Cardiac septum (tissue), 1 donor: ENCODE data around the gene THSD7B. TPM values are rescaled to one million over a fixed set of nuclear protein-coding genes. Genes with fewer than 3 reads are reported as not detected.

Experiments
- DNase-seq: peaks from one replicate; pipeline ENCODE4 v3.0.0-alpha.2; 2020; ENCODE audit warnings: low spot score
- intact Hi-C: fragments of 100-400 bp; cut with DNase I; formaldehyde crosslinking; loops from one replicate; pipeline ENCODE4 v1.14.0; 2022
- total RNA-seq: library from RNA; stranded (reverse); fragmentation: NEBNext Ultra II Directional; extraction: Animal tissue kit (Norgen Biotek cat#: 25700); gene quantifications from one replicate; pipeline ENCODE4 v1.2.1, GENCODE V29; 2021
- donor health status: DM: no; HTN: no; CAD: no.

THSD7B gene
- total RNA-seq, 1 donor from 2014 or later: 0.62 TPM

DNA sequence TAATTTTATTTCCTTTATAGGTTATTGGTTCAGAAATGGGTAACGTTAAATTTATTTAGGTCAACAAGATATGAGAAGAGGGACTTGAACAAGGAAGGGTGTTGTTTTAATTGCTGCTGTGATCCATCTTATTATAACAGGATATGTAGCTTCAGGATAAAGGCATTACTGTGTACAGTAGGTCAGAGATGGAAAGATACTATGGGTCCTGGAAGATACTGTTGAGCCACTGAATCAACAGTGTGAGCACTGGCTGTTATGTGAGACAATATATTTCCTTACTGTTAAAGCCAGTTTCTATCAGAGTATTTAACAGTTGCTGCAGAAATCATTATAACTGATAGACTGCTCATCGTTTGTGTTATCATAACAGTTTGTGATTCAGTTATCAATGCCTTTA lies 414.7 kb downstream of the THSD7B start:
- intact Hi-C loops: no loop called here
- DNase-seq: no peak

DNA sequence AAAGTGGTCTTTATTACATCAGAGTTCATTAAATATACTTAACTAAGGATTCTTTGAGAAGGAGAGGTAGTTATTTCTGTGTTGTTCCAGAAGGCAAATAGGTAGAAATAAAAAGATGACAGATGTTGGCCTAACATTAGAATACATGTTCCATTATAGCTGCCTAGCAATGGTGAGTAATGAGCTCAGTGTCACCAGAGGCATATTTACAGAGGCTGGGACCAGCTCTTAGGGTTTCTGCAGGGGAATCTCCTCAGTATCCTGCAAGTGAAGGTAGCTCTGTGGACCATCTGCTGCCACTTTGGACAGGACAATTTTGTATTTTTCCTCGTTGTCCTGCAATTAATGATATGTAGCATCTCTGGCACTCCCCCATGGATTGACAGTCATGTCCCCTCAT lies 416.0 kb downstream of the THSD7B start:
- intact Hi-C loops: no loop called here
- DNase-seq: no peak

DNA sequence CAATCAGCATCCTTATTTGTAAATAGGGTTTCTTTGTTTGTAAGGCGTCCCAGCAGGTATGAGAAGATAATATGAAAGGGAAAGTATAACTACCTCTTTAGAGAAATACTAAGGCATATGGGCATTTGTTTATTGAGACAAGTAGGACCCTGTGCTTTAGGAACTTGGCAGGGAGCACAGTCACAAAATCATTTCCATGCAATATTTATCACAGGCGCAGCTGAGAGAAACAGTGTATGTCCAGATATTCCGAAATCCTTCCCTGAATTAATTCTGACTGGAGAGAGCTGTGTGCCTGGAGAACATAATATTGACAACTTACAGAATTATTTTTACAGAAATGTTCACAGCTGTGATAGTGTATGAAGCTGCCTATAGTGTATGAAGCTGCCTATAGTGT lies 416.7 kb downstream of the THSD7B start:
- intact Hi-C loops: no loop called here
- no peak for DNase-seq

DNA sequence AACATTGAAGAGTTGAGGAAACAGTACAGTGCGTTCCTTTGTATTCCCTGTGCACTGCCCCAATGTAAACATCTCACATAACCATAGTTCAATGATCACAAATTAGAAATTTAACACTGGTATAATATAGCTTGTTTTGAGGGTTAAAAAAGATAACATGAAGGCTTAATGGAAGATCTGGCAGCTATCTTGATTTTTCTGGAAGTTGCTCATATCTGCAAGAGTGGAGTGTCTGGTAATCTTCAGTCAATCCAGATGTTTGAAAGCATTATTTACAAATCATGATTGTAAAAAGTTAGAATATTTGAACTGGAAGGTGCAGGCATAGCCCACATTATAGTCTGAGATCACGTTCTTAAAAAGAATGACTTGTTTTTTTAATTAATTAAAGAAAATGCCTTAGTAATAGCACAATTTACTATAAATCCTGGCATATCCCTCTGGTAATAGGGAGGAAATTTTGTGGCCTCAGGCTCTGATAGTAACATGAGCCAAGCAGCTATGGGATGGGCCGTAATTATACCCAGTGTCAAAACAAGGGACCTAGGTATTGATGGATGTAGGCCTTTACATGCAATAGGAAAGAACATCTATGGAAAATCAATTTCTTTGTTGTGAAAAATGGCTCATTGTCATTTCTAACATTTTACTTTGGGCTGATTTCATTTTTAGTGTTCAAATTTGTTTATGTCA lies 418.0 kb downstream of the THSD7B start:
- no peak for DNase-seq
- intact Hi-C loops: no loop called here

DNA sequence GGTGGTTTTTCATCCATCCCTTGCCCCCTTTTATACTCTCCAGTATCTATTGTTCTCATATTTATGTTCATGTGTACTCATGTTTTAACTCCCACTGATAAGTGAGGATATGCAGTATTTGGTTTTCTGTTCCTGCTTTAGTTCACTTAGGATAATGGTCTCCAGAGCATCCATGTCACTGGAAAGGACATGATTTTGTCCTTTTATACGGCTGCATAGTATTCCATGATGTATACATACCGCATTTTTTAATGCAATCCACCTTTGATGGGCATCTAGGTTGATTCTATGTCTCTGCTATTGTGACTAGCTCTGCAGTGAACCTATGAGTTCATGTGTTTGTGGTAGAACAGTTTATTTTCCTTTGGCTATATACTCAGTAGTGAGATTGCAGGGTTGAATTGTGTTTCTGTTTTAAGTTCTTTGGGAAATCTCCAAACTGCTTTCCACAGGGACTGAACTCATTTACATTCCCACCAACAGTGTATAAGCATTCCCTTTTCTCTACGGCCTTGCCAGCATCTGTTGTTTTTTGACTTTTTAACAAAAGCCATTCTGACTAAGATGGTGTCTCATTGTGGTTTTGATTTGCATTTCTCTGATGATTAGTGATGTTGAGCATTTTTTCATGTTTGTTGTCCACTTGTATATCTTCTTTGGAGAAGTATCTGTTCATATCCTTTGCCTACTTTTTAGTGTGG lies 420.2 kb downstream of the THSD7B start:
- intact Hi-C loops: no loop called here
- DNase-seq: no peak

DNA sequence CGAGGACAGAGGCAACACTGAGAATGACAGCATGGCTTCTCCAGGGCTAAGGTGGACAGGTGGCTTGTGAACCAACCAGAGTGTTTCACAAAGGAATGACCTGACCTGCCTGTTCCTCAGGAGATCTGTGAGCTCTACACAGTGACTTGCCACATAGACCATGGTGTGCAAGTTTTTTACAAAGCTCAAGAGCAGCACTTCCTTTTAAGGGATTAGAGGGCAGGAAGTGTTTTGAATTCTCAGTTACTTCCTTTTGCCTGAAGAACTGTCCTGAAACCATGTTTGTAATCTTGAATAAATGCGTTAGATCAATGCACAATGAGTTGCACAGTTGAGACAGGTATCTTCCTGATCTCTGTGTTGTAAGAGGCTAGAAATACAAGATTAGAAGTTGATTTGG lies 421.9 kb downstream of the THSD7B start:
- intact Hi-C loops: no loop called here
- DNase-seq: no peak

DNA sequence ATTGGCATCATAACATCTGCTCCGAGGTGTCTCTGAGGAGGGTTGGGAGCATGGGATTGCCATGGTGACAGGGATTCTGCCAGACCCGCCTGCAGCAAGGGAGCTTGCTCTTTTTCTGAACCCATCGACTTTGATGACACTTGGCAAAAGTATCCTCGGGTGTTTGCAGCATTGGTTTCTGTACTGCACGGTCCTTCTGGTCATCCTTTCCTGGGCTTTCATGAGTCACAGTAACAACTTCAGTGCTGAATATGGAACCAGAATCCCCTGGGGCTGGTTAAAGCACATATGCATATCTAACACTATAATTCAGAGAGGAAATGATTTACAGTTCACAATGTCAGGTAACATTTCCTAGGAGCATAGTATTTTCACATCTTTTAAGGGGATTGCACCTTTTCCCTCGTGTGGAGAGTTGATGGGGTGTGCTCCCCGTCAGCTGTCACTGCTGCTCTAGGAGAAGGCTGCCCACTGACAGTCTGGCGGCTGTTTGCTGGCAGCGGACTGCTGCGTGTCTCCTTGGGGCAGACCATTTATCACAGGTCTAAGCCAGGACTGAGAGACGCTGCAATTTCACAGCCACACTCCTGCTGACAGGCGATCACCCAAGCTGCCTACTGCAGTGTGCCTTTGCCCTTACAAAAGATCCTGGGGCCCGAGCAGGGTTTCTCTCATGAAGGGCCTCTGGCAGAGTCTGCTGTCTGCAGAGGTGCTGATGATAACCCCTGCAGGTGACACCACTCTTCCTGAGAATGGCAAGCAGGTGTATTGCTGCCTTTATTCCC lies 425.3 kb downstream of the THSD7B start:
- DNase-seq: no peak
- intact Hi-C loops: no loop called here

DNA sequence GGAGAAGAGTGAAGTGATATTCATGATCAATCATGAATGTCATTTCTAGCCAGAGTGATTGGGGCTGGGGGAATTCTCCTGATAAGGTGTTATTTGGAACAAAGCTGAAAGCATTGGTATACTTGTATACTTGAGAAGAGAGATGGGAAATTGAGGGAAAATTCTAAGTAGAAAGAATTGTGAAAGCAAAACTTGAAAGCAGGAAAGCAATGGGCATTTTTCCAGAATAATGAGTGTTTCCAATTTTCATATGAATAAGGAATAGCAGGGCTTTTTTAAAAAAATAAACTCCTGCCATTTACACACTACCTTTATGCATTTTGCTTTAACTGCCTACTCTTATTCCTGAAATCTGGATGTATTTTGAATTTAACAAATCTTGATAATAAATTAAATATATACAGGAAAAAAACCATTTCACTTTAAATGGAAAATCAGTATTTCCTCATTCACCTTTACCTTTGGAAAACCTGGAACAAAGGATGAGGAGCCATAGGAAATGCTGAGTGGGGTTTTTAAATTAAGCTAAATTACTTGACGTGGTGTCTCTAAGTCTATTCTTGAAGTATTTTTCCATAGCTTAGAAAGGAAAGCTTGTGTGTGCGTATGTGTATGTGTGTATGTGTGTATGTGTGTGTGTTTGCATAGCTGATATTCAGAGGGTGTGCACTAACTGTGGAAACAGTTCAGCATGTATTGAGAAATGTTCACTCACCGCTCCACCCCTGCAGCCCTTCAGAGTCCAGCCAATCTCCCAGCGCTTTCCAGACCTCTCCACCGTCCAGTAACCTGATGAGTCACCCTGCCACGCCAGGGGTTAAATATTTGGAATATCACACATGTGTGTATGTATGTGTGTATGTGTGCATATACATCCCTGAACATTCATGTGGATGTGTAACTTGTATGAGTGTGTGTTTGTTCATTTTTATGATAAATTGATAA lies 427.3 kb downstream of the THSD7B start:
- intact Hi-C loops: no loop called here

DNA sequence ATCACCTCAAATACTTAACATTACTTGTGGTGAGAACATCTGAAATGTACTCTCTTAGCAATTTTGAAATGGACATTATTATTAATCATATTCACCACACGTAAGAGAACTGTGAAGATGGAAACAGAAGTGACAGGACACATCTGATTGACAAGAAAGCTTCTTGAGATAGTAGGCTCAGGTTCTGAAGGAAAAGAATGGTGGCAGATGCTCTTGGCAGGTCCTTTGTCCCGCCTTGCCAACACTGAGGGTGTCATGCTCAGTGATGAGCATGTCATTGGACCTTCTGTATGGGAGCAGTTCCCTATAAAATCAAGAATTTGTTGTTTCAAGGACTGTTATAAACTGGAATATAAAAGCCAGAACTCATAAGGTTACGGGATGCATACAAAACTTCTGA lies 428.1 kb downstream of the THSD7B start:
- DNase-seq: no peak
- intact Hi-C loops: no loop called here

More for the DNA sequence above, 427.3 kb downstream of the THSD7B start:
- no peak for DNase-seq

DNA sequence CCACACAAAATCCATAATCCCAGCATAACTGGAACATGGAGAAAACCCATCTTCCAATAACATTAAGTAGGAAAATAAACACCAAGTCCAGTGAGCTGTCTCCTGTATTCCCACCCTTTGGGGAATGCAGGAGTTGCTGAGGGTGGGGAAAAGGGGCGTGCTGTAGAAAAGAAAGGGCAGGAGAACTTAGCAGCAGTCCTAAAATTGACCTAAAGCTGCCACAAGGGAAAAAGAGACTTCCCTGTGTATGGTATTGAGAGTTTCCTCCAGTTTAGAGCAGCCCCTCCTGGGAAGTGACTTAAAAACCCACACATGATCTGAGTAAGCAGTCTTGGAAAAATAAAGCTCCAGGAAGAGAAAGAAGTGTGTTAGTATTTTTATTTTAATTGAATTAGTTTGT lies 428.8 kb downstream of the THSD7B start:
- intact Hi-C loops: no loop called here
- DNase-seq: no peak

DNA sequence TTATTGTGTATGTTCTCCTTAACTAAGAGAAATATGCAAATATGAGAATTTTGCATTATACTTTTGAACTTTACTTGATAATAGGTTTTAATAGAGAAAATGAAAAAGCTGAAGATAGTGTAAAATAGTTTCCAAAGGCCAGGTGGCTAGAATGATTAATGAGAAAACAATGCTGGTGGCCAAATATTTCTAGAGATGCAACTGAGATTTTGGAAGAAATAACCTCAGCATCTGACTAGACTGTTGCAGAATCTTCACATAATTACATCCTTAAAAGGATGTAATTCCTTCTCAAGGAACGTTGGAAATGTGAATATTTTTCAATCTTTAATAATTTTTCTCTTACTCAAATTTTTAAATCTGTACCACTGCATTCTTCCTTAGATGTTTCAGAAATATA lies 434.4 kb downstream of the THSD7B start:
- no peak for DNase-seq
- intact Hi-C loops: no loop called here

DNA sequence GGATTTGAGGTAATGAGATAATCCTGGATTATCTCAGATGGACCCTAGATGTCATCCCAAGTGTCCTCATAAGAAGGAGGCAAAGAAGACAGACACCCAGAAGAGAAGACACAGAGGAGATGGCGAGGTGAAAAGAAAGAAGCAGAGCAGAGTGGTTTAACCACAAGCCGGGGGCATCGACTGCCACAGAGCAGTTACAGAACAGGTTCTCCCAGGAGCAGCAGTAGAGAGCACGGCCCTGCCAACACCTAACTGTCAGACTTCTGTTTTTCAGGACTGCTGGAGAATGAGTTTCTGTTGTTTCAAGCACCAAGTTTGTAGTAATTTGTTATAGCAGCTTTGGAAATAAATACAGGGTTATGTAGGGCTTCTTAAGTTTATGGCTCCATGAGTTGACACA lies 437.0 kb downstream of the THSD7B start:
- intact Hi-C loops: no loop called here
- DNase-seq: no peak

DNA sequence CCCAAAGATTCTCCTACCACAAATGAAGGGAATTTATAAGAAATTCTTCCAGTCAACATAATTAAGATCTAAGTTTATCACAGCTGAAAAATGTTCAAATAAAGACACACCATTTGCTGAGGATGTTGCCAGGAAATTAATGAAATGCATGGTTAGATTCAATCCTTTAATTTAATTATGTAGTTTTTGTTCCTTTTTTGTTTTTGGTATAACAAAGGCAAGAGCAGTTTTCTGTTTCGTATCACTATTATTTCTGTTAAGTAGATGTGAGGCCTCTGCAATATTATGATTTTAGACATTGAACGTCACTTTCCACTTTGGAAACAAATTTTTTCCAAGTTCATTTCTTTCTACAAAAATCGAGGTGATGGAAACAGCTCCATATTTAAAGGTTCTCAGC lies 440.0 kb downstream of the THSD7B start:
- no peak for DNase-seq
- intact Hi-C loops: no loop called here

DNA sequence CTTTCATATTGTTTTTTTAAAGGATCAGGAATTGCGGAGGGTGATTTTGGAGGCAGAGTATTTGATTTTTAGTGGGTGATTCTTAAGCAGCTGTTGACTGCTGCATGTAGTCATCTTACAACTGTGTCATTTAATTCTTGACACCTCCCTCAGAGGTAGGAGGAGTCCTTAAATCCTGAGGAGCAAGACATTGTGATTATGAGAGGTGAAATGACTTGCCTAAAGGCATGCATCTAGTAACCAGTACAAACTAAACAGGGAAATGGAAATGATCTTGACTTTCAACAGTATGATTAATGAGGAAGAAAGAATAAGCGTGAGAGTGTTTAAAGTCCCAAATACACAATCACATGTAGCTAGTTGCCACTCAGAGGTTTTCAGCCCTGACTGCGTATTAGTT lies 440.7 kb downstream of the THSD7B start:
- DNase-seq: no peak
- intact Hi-C loops: no loop called here

DNA sequence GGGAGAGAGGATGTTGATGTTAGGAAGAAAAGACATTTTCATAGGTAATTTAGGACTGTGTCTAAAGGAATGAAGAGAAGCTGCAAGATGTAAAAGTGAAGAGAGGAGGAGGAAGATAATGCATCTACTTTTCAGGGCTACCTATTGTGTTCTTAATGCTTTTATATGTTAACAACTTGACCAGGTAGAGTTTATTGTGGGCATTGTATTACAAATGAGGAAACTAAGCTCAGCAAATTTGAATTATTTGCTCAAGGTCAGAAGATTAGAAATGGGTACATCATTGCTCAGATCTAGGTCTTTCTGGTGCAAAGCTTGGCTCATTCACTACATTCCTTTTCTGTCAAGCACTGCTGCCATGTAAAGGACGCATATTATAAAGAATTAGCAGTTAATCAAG lies 441.7 kb downstream of the THSD7B start:
- no peak for DNase-seq
- intact Hi-C loops: no loop called here

DNA sequence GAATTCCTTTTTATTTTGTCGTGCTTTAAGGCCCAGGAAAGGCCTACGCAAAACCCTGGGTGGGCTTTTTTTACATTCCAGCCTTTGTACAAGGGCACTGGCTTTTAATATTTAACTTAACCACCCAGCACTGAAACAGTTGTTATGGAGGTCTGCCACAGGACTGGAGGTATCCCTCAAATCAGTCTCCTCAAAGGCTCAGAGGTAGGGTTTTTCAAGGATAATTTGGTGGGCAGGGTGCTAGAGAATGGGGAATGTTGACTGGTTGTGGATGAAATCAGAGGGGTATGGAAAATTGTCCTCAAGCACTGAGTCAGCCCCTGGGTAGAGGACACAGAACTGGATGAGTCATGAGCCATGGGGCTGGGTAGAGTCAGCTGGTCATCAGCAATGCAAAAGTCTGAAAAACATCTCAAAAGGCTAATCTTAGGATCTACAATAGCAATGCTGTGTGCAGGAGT lies 443.1 kb downstream of the THSD7B start:
- DNase-seq: no peak
- intact Hi-C loops: no loop called here

DNA sequence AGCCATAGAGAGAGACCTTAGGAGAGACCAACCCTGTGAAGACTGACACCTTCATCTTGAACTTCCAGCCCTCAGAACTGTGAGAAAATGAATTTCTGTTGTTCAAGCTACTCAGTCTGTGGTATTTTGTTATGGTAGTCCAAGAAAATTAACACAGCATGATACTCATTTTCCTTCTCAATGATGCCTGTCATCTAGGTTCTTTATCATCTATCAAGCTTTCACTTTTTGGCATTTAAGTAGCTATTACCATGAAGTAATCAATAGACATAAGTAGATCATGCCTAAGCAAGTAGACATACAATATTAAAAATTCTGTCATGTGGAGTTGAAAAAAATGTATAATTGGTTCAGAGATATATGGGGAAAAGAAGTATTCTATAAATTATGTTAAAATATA lies 444.7 kb downstream of the THSD7B start:
- DNase-seq: no peak
- intact Hi-C loops: no loop called here

DNA sequence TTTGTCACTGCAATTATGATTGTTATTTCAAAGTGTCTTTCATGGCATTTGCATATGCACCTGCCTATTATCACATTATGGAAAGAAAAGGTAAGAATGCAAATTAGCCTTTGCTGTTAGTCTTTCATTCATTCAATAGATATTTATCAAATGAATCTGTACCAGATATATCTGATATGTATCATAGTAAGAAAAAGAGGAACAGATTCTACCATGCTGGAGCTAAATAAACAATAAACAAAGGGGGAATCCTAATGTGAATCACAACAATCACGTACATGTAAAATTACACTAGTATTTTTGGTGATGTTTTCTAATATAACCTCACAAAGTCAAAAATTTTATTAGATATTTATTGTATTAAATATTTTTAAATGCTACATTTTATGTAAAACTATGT lies 446.4 kb downstream of the THSD7B start:
- DNase-seq: no peak
- intact Hi-C loops: no loop called here

DNA sequence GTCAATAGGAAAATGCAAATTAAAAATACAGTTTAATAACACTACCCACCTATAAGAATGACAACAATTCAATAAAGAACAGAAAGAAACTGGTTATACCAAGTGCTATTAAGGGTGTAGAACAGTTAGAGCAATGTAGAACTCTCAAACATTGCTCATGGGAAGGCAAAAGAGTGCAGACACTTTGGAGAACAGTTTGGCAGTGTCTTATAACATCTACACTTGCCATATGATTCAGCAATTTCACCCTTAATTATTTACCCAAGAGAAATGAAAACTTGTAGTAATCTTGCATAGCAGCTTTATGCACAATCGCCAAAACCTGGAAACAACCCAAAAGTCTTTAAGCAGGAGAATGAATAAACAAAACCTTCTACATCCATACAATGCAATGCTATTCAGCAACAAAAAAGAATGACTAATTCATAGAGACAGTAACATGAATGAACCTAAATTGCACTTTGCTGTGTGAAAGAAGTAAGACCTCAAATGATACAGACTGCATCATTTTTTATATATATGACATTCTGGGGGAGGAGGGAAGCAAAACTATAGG lies 455.2 kb downstream of the THSD7B start:
- DNase-seq: no peak
- intact Hi-C loops: no loop called here
